Raji (cell line): ENCODE data around the gene TSC1.
A peak's percentile ranks its signal among the peaks of the same experiment; 100 is the strongest.

ENCODE experiments used
- POLR2A ChIP-seq: IDR thresholded peaks from 2 replicates; pipeline ENCODE4 v1.6.1; 2011; ENCODE audit warnings: low read depth, low read length, control low read depth; ENCODE audit not compliant: insufficient read depth

Gene TSC1

DNA sequence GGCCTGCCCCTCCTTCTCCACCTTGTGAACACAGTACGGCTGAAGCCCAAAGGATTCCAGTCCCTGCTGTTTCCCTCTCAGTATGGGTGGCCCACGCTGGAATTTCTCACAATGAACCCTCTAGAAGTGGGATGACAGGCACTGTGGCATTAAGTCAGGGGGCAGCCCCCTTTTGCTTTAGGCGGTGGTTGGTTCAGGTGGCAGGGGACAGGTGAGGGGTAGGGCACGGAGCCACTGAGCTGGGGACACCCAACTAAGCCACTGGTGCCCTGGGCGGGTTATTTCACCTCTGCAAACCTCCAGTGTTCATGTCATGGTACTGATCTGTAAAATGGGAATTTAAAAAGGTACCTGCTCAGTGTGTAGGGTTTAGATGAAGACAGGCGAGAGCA is 58.1 kb downstream of the TSC1 start:
- no peak for TF ChIP-seq POLR2A

DNA sequence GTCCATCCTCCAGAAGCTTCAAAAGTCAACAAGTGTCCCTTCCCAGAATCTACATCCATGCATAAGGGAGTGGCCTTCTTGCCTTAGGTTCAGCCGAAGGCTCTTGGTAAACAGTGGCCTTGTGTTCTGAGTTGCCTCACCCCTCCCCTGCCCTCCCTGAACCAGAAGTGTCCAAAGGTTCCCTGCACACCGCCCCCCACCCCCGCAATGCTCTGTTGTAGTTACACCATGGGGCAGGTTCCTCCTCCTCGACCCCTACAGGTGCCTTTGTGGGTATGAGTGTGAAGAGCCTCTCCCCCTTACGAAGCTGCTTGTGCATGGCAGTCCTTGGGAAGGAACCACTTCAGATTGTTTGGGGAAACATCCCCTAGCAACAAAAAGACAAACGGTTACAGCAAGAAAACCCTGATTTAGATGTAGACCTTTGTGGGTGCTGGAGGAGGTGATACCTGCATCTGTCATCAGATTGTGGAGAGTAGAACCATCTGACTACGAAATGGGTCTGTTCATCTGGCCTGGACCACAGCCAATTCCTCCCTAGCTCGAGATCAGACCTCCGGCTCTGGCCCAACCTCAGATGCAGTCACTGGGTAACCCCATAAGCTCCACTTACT is 58.6 kb downstream of the TSC1 start:
- no peak for TF ChIP-seq POLR2A

DNA sequence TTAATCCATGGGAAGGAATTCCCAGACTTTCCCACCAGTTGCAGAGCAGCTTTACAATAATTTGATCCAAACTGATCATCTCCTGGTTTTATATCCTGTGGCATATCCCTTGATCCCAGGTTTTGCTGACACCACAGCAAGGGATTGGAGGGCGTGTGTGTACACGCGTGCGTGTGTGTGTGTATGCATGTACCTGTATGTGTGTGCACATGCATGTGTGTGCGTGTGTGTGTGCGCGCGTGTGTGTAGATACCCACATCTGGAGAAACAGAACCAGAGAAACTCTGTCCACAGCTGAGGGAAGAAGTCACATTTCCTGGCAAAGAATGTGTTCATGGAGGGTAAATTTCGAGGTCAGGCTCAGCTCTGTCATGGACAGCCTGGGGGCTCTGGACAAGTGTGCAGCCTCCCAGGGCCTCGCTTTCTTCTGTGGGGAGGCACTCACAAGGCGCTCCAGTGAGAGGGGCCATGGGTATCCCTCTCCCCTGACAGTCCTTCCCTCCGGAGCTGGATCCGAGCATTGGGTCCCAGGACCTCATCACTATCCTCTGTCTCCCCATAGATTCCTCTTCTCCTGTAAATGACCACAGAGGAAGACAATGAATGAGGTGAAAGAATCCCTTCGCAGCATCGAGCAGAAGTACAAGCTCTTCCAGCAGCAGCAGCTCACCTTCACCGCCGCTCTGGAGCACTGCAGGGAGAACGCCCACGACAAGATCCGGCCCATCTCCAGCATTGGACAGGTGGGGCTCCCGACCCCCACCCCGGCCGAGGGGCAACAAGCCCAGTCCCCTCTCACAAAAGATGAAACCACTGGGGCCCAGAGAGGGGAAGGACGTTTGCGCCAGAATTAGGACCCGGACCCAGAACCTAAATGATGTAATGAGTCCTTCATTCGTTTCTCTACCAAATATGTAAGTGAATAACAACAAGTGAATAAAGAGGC is 60.8 kb downstream of the TSC1 start:
- no peak for TF ChIP-seq POLR2A

DNA sequence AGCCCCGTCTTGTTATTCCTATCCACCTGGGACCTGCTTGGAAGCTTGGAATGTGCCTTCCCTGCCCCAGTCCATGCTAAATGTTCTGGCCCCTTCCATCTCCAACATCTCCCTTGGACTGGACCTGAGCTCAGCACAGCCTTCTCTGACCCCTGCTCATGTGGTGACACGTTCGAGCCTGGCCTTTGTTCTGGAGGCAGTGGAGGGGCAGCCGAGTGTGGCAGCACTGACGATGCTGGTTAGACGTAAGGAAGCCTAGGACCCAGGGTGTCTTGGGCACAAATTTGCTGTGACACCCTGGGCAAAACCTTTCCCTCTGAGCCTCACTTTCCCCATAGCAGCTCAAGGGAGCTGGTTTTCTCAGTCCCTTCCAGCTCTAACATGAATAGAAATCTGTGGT is 61.8 kb downstream of the TSC1 start:
- TF ChIP-seq POLR2A, result no peak

DNA sequence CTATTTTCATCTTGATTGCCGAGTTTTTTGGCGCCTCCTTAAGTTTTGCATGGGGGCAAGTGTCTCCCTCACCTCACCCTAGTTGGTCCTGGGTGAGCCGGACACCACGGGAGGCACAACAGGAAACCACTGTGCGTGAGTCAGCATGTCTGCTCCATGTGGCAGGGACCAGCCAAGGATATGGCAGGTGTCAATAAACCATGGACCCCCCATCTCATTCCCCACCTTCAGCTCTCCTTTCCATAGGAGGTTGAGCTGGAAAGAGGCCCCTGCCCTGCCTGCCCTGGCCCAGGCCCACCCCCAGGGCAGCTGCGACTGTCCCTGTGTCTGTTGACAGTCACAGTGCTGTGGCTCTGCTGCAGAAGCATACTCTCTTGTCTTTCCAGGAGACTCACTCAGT is 62.6 kb downstream of the TSC1 start:
- TF ChIP-seq POLR2A, result no peak

DNA sequence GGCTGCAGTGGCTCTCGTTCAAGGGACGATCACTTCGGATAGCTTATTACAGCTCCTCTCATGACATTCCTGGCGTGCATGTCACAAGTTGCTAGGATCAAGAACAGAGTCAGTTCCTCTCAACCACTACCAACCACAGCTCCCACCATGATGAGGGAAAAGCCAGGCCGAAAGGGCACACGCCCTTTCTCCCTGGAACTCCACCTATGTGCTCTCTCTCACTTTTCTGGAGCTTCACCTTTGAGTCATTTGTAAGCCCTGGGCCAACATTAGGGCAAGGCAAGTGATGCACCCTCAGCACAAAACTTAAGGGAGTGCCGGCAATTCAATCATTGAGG is 64.1 kb downstream of the TSC1 start:
- TF ChIP-seq POLR2A, result no peak

DNA sequence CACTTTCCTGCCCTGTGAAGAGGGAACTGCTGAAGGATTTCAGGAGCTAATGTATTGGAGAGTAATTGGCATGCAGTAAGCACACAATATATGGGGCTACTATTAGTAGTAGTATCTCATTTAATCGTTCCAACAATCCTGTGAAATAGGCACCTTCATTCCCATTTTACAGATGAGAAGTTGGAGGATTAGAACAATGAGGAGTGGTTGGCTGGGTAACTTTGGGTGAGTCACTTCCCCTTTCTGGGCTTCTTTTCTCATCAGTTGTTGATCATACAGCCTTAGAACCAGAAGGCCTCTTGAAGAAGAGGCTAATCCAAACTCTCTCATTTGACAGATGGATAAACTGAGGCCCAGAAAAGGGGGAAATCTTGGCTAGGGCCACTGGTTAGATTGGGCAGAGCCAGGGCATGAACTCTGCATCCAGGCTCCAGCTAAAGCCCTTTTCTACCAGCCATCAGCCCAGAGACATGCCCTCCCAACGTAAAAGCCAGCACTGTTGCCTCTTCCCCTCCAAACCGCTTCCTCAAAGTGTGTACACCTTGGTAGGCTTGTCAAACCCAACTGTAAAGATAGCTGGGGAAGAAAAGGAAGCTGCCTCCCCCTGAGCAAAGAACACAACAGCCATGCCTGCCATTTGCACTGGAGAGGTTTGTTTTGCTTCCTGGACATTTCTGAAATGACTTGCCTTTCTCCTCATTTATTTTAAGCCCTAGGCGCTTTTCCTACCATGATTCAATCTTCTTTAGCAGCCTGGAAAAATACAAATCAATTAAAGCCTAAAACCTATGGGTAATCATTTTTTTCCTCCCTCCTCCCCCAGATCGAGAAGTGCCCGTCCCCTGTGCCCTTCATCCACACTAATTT is 64.7 kb downstream of the TSC1 start:
- TF ChIP-seq POLR2A, result no peak

DNA sequence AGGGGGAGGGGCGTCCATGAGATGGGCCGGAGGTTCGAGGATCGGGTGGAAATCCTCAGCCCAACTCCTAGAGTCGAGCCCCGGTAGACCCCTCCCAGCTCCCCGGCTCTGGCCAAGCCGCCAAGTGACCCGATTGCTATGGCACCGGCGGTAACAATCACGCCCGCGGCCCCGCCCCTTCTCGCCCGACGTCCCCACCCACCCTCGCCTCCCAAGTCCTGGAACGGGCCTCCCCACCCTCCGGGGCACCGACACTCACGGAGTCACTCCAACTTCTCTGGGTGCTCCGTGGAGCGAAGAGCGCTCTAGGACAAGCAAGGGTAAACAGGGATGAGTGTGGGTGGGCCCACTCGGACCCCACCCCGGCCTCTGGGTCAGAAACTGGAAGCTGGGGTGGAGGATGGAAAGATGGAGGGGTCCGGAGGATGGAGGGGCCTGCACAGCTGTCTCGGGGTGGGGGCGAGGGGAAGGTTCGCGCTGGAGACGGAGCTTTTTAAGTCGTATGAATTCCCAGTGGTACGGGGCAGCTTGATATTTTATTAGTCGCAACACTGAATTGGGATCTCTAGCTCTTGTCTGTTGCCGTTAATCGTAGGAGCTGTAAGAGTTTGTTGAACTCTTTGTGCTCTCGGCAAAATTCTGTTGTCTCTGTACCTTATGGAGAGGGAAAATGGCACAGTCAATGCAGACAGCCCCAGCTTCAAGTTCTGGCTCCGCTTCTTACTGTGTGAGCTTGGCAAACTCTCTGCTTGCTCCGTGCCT is 65.5 kb downstream of the TSC1 start, which contains the start of gene SPACA9:
SPACA9 (plus strand) TSS at position 204 of the 762 bp plus-strand sequence. CDS start 5,050 bp downstream, outside the sequence.
- no peak for TF ChIP-seq POLR2A

DNA sequence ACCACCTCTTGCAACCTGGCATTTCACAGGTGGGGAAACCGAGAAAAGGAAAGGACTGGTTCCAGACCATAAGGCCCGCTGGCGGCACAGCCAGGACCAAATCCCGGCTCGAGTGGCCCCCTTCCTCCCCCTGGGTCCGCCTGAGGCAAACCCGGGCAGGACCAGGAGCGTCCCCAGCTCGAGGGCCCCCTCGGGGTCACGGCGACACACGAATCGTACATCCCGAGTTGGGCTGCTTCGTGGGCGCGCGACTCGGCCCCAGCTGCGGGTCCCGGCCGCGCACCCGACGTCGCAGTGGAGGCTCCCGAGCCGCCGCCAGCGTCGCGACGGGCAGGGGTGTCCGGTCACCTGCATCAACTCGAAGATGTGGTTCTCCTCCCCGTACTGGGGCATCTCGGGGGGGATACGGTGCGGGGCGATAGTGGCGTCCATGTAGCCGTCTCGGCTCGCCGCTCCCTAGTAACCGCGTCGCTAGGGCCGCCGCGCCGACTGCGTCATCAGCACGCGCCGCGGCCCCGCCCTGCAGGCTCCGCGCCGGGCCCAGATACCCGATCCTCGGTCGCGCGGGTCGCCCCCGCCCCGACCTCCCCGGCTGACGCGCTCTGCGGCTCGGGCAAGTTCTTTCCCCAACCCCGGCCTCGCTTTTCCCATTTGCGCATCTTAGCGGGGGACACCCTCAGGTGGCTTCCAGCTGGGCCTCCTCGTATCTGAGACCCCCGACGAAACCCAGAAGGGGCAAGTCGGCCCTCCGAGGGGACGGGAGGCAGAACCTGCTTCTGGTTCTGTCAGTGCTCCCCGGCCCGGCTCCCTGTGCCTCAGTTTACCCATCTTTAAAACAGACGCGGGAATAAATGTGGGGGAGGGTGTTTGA is 66.4 kb downstream of the TSC1 start, which contains the start of gene AK8:
AK8 (minus strand) TSS at position 461 of the 871 bp plus-strand sequence; CDS start at position 432, 29 bp downstream.
- TF ChIP-seq POLR2A, result peak; percentile 58

DNA sequence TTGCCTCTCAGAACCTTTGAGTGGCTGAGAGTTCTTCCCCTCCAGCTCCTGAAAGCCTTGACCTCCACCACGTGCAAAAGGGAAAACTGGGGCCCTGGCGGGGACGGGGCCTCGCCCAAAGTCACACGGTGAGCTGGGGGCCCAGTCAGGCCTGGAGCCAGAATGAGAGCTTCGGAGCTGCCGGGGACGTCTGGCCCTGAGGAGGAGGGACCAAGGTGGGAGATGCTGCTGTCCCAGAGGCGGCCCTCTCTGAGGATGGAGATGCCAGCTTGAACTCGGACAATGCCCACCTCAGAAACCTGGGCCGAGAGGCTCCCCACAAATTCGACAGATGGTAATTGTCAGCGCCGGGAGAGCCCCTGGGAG is 67.0 kb downstream of the TSC1 start:
- no peak for TF ChIP-seq POLR2A

DNA sequence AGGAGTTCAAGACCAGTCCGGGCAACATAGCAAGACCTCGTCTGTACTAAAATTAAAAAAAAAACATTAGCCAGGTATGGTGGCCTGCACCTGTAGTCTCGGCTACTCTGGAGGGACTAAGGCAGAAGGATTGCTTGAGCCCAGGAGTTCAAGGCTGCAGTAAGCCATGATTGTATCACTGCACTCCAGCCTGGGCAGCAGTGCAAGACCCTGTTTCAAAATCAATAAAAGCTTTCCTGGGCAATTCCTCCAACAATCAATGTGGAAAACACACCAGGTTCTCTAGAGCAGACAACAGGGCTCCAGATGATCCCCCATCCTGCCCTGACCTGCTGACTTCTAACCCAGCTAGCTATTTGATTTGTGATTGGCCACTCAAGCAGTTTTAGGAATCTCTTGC is 67.6 kb downstream of the TSC1 start:
- TF ChIP-seq POLR2A, result no peak

DNA sequence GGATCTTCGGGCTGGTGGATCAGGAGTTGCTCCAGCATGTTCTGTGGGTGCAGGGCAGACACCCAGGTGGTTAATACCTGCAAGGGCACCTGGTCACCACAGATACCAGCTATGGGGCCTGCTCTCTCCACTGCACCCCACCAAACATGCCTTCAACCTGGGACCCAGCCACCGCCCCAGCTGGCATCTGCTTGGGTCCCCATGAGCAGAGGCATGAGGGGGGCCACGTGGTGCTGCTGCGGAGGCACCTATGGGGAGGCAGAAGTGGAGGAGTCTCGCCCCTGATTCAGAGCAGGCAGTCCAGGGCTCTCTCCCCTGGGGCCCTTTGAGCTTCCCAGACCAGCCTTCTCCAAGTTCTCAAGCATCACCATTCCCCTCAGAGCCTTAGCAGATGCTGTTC is 69.3 kb downstream of the TSC1 start:
- no peak for TF ChIP-seq POLR2A

DNA sequence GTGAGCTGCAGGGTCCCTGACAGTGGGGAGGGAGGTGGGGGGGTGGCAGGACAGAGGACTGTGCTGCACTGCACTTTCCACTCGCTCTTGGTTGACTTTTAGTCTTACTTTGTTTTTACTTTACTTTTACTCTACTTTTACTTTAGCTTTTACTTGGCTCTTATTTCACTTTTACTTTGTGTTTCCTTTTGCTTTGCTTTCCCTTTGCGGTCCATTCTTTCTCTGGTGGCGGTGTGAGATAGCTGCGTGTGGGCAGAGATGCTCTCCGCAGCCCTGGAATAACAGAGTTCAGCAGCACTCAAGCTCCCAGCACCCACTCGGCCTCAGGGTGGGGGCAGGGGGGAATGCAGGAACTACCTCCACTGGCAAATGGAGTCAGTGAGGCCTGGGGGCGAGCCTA is 71.0 kb downstream of the TSC1 start:
- no peak for TF ChIP-seq POLR2A

DNA sequence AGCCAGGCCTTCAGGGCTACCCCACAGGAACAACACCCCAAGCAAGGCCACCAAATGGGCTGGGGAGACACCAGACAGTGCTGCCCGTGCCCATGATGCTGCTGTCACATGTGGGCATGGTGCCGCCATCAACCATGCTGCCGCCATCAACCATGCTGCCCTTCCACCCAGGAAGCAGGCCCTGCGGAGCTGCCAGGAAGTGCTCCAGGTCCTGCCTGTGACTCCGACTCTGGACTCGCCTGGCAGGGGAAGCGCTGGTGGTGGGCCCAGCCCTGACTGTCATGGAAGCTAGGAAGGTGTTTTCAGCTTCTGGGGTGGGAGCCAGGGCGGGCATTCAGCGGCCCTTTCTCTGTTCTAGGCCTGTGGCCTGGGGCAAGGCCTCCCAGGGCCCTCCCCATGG is 75.2 kb downstream of the TSC1 start:
- TF ChIP-seq POLR2A, result no peak
